ENCODE results near the gene KCNG2. TPM values are rescaled to one million over a fixed set of nuclear protein-coding genes. Genes with fewer than 3 reads are reported as not detected.

KCNG2 gene
- total and polyA plus RNA-seq, 2 of the 13 experiments (the other 11 are each of a cell fraction or from before 2014, with no cell fraction given), result not detected

- TF ChIP-seq ZMAT5 (CRISPR knock-in tag; IDR thresholded peaks at IDR 0.05; ENCODE audit: borderline replicate concordance, low read depth), result no peak
- TF ChIP-seq ZC3H13 (CRISPR knock-in tag; IDR thresholded peaks at IDR 0.05), result 0 out of 2 replicates have a peak, but pooled peaks have one; percentile 21
- TF ChIP-seq ATF7-NPFF (CRISPR knock-in tag; IDR thresholded peaks at IDR 0.05; ENCODE audit: low read depth), result no peak
- TF ChIP-seq FLYWCH1 (CRISPR knock-in tag; IDR thresholded peaks at IDR 0.05), result no peak
- peak; percentile 40 for TF ChIP-seq ZEB1 (IDR thresholded peaks at IDR 0.05; ENCODE audit: insufficient replicate concordance, low read depth)
- no peak for TF ChIP-seq FOXC1 (CRISPR knock-in tag; IDR thresholded peaks at IDR 0.05; ENCODE audit: borderline replicate concordance)
- TF ChIP-seq ZNF230 (CRISPR knock-in tag; IDR thresholded peaks at IDR 0.05), result no peak
- TF ChIP-seq LRRFIP1 (CRISPR knock-in tag; conservative IDR thresholded peaks at IDR 0.05), result no peak
- no peak for TF ChIP-seq ZUFSP (CRISPR knock-in tag; IDR thresholded peaks at IDR 0.05; ENCODE audit: borderline replicate concordance)
- TF ChIP-seq MAZ (IDR thresholded peaks at IDR 0.05; ENCODE audit: borderline replicate concordance, low read depth, low read length), result 0 out of 2 replicates have a peak, but pooled peaks have one; percentile 31
- peak; percentile 76; the same call in 1 of the 2 replicates for TF ChIP-seq MAZ (CRISPR knock-in tag; IDR thresholded peaks at IDR 0.05; ENCODE audit: low read depth)
- peak; percentile 85; the same call in 1 of the 2 replicates for TF ChIP-seq SIN3A (IDR thresholded peaks at IDR 0.05; ENCODE audit: borderline replicate concordance, low read depth, low read length)
- TF ChIP-seq ZSCAN12 (CRISPR knock-in tag; IDR thresholded peaks at IDR 0.05), result no peak
- peak; percentile 85 for TF ChIP-seq ZKSCAN8 (CRISPR knock-in tag; IDR thresholded peaks at IDR 0.05; ENCODE audit: borderline replicate concordance)
- TF ChIP-seq ZNF563 (CRISPR knock-in tag; IDR thresholded peaks at IDR 0.05), result no peak
- peak; percentile 97 for TF ChIP-seq RXRB (CRISPR knock-in tag; IDR thresholded peaks at IDR 0.05; ENCODE audit: borderline replicate concordance)
- no peak for TF ChIP-seq GZF1 (CRISPR knock-in tag; IDR thresholded peaks at IDR 0.05)
- no peak for TF ChIP-seq SIX4 (CRISPR knock-in tag; IDR thresholded peaks at IDR 0.05)
- TF ChIP-seq ZNF281 (CRISPR knock-in tag; IDR thresholded peaks at IDR 0.05; ENCODE audit: borderline replicate concordance), result peak; percentile 50; the same call in 1 of the 2 replicates
- TF ChIP-seq XRCC5 (optimal IDR thresholded peaks at IDR 0.05; ENCODE audit: low read length), result peak; percentile 94
- TF ChIP-seq NR2C2 (CRISPR knock-in tag; IDR thresholded peaks at IDR 0.05; ENCODE audit: borderline replicate concordance), result peak; percentile 98
- TF ChIP-seq PRPF4 (IDR thresholded peaks at IDR 0.05; ENCODE audit: low read depth, low read length, poor library complexity, severe bottlenecking), result no peak
Observed at GRCh38 chr18:79934311-79935097, 136.8 kb downstream of the KCNG2 start (continued).

Measured in HepG2 (cell line).